HEK293 (cell line): Measurements from ENCODE around the gene RRP1B.

Experiments used
- KLF7 ChIP-seq: fragments of 450-650 bp; formaldehyde crosslinking; IDR thresholded peaks from 2 replicates; pipeline ENCODE4 v1.5.1; 2016; ENCODE audit warnings: missing biosample characterization, missing genetic modification characterization, borderline replicate concordance
- MEIS1 ChIP-seq: sonication (generic); formaldehyde crosslinking; IDR thresholded peaks from 2 replicates; pipeline ENCODE4 v1.8.1; 2022; ENCODE audit warnings: missing genetic modification reagents, mild to moderate bottlenecking, borderline replicate concordance
- OSR2 ChIP-seq: fragments of 450-650 bp; formaldehyde crosslinking; IDR thresholded peaks from 2 replicates; pipeline ENCODE4 v1.5.1; 2016; ENCODE audit warnings: missing biosample characterization, missing genetic modification characterization
- REPIN1 ChIP-seq: fragments of 450-650 bp; formaldehyde crosslinking; IDR thresholded peaks from 2 replicates; pipeline ENCODE4 v1.5.1; 2017; ENCODE audit warnings: missing biosample characterization, missing genetic modification characterization, low read depth
- SCRT2 ChIP-seq: fragments of 450-650 bp; formaldehyde crosslinking; IDR thresholded peaks from 2 replicates; pipeline ENCODE4 v1.5.1; 2016; ENCODE audit warnings: missing biosample characterization, missing genetic modification characterization
- TCF7L2 ChIP-seq: IDR thresholded peaks from 2 replicates; pipeline ENCODE4 v1.6.1; 2011; ENCODE audit warnings: low read depth, mild to moderate bottlenecking, inconsistent platforms, low read length, moderate library complexity, borderline replicate concordance
- YY1 ChIP-seq: fragments of 450-650 bp; formaldehyde crosslinking; IDR thresholded peaks from 2 replicates; pipeline ENCODE4 v1.5.1; 2018; ENCODE audit warnings: missing biosample characterization, missing genetic modification characterization
- ZBTB44 ChIP-seq: fragments of 450-650 bp; IDR thresholded peaks from 2 replicates; pipeline ENCODE4 v1.5.1; 2018; ENCODE audit warnings: missing biosample characterization, mild to moderate bottlenecking, missing genetic modification characterization
- ZBTB8A ChIP-seq: fragments of 450-650 bp; formaldehyde crosslinking; IDR thresholded peaks from 2 replicates; pipeline ENCODE4 v1.5.1; 2016; ENCODE audit warnings: missing biosample characterization, missing genetic modification characterization
- ZFP37 ChIP-seq: fragments of 450-650 bp; formaldehyde crosslinking; IDR thresholded peaks from 2 replicates; pipeline ENCODE4 v1.5.1; 2016; ENCODE audit warnings: missing biosample characterization, missing genetic modification characterization
- ZFP69B ChIP-seq: fragments of 450-650 bp; formaldehyde crosslinking; IDR thresholded peaks from 2 replicates; pipeline ENCODE4 v1.5.1; 2016; ENCODE audit warnings: missing biosample characterization, missing genetic modification characterization
- ZNF280D ChIP-seq: fragments of 450-650 bp; formaldehyde crosslinking; IDR thresholded peaks from 2 replicates; pipeline ENCODE4 v1.5.1; 2016; ENCODE audit warnings: missing biosample characterization, missing genetic modification characterization
- ZNF324 ChIP-seq: fragments of 450-650 bp; formaldehyde crosslinking; IDR thresholded peaks from 2 replicates; pipeline ENCODE4 v1.5.1; 2016; ENCODE audit warnings: missing biosample characterization, missing genetic modification characterization
- ZNF335 ChIP-seq: fragments of 450-650 bp; formaldehyde crosslinking; conservative IDR thresholded peaks from 2 replicates; pipeline ENCODE4 v1.5.1; 2016; ENCODE audit warnings: missing biosample characterization, missing genetic modification characterization
- ZNF354C ChIP-seq: fragments of 450-650 bp; formaldehyde crosslinking; IDR thresholded peaks from 2 replicates; pipeline ENCODE4 v1.5.1; 2016; ENCODE audit warnings: missing biosample characterization, missing genetic modification characterization, low read depth, borderline replicate concordance
- ZNF404 ChIP-seq: fragments of 450-650 bp; formaldehyde crosslinking; IDR thresholded peaks from 2 replicates; pipeline ENCODE4 v1.5.1; 2017; ENCODE audit warnings: missing biosample characterization, missing genetic modification characterization
- ZNF529 ChIP-seq: fragments of 450-650 bp; formaldehyde crosslinking; IDR thresholded peaks from 2 replicates; pipeline ENCODE4 v1.5.1; 2017; ENCODE audit warnings: missing genetic modification characterization, missing biosample characterization; ENCODE audit not compliant: insufficient replicate concordance
- ZNF544 ChIP-seq: fragments of 450-650 bp; formaldehyde crosslinking; IDR thresholded peaks from 2 replicates; pipeline ENCODE4 v1.5.0; 2017; ENCODE audit warnings: missing biosample characterization, missing genetic modification characterization
- ZNF548 ChIP-seq: fragments of 450-650 bp; formaldehyde crosslinking; IDR thresholded peaks from 2 replicates; pipeline ENCODE4 v1.5.1; 2016; ENCODE audit warnings: missing biosample characterization, missing genetic modification characterization
- ZNF558 ChIP-seq: fragments of 450-650 bp; formaldehyde crosslinking; IDR thresholded peaks from 2 replicates; pipeline ENCODE4 v1.5.1; 2016; ENCODE audit warnings: missing biosample characterization, missing genetic modification characterization
- ZNF571 ChIP-seq: fragments of 450-650 bp; formaldehyde crosslinking; IDR thresholded peaks from 2 replicates; pipeline ENCODE4 v1.5.0; 2017; ENCODE audit warnings: missing biosample characterization, missing genetic modification characterization
- ZNF580 ChIP-seq: fragments of 450-650 bp; formaldehyde crosslinking; IDR thresholded peaks from 2 replicates; pipeline ENCODE4 v1.5.1; 2016; ENCODE audit warnings: missing biosample characterization, missing genetic modification characterization
- ZNF639 ChIP-seq: fragments of 450-650 bp; formaldehyde crosslinking; IDR thresholded peaks from 2 replicates; pipeline ENCODE4 v1.5.1; 2016; ENCODE audit warnings: missing biosample characterization, missing genetic modification characterization
- ZNF658 ChIP-seq: fragments of 450-650 bp; formaldehyde crosslinking; IDR thresholded peaks from 2 replicates; pipeline ENCODE4; 2016; ENCODE audit warnings: missing biosample characterization, missing genetic modification characterization
- ZNF670 ChIP-seq: fragments of 450-650 bp; formaldehyde crosslinking; IDR thresholded peaks from 2 replicates; pipeline ENCODE4 v1.5.1; 2016; ENCODE audit warnings: missing biosample characterization, missing genetic modification characterization, low read depth
- ZNF692 ChIP-seq: fragments of 450-650 bp; formaldehyde crosslinking; IDR thresholded peaks from 2 replicates; pipeline ENCODE4 v1.5.1; 2016; ENCODE audit warnings: missing biosample characterization, missing genetic modification characterization
- ZNF837 ChIP-seq: fragments of 450-650 bp; formaldehyde crosslinking; IDR thresholded peaks from 2 replicates; pipeline ENCODE4 v1.5.1; 2016; ENCODE audit warnings: missing biosample characterization, missing genetic modification characterization
- ZSCAN4 ChIP-seq: fragments of 450-650 bp; formaldehyde crosslinking; IDR thresholded peaks from 2 replicates; pipeline ENCODE4 v1.5.1; 2017; ENCODE audit warnings: missing biosample characterization, missing genetic modification characterization
- ZXDB ChIP-seq: fragments of 450-650 bp; formaldehyde crosslinking; IDR thresholded peaks from 2 replicates; pipeline ENCODE4 v1.5.1; 2016; ENCODE audit warnings: missing biosample characterization, missing genetic modification characterization
- TF ChIP-seq, protein P1 (sequence below): fragments of 450-650 bp; formaldehyde crosslinking; IDR thresholded peaks from 2 replicates; pipeline ENCODE4 v1.5.1; 2016; ENCODE audit warnings: missing biosample characterization, missing genetic modification characterization

RRP1B gene

GRCh38 chr21:43718872-43719747, 59.8 kb downstream of the RRP1B start, which contains the start of gene PDXK (continued):
- TF ChIP-seq ZNF324 (tag by site-specific recombination) (peak; percentile 86; the same call in 1 of the 2 replicates), ZNF670 (tag by site-specific recombination) (no peak), ZNF571 (tag by site-specific recombination) (no peak), ZBTB44 (tag by site-specific recombination) (0 out of 2 replicates have a peak, but pooled peaks have one; percentile 22), ZNF658 (tag by site-specific recombination) (no peak), ZFP37 (no peak), ZSCAN4 (tag by site-specific recombination) (no peak), MEIS1 (CRISPR knock-in tag) (no peak), ZNF280D (tag by site-specific recombination) (no peak), ZNF558 (tag by site-specific recombination) (no peak), TCF7L2 (no peak), REPIN1 (peak; percentile 60; the same call in 1 of the 2 replicates), ZNF335 (tag by site-specific recombination) (peak; percentile 92), ZNF692 (tag by site-specific recombination) (peak; percentile 58), ZNF544 (tag by site-specific recombination) (no peak), ZNF354C (no peak), ZNF548 (tag by site-specific recombination) (no peak), YY1 (tag by site-specific recombination) (no peak; the same call in 1 of the 2 replicates), OSR2 (peak; percentile 37; the same call in 1 of the 2 replicates), ZNF837 (tag by site-specific recombination) (0 out of 2 replicates have a peak, but pooled peaks have one; percentile 42), ZNF639 (tag by site-specific recombination) (no peak), SCRT2 (tag by site-specific recombination) (no peak), ZFP69B (tag by site-specific recombination) (0 out of 2 replicates have a peak, but pooled peaks have one; percentile 12), ZNF529 (no peak), ZBTB8A (peak; percentile 81), ZNF580 (no peak), ZXDB (peak; percentile 88; the same call in 1 of the 2 replicates), ZNF404 (no peak), KLF7 (tag by site-specific recombination) (no peak)
- TF ChIP-seq, protein P1, sequence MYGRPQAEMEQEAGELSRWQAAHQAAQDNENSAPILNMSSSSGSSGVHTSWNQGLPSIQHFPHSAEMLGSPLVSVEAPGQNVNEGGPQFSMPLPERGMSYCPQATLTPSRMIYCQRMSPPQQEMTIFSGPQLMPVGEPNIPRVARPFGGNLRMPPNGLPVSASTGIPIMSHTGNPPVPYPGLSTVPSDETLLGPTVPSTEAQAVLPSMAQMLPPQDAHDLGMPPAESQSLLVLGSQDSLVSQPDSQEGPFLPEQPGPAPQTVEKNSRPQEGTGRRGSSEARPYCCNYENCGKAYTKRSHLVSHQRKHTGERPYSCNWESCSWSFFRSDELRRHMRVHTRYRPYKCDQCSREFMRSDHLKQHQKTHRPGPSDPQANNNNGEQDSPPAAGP (tag by site-specific recombination): peak; percentile 77
